ENCODE data around the gene RFC2.
A peak's percentile ranks its signal among the peaks of the same experiment; 100 is the strongest.
"Not testable (repeated sequence)": the region's sequence is repeated elsewhere in the genome, so short reads cannot be mapped to it uniquely, and the experiment has no call there.

RFC2 gene

GRCh38 chr7:74246497-74246896 is 7.7 kb downstream of the RFC2 start:
- DNase-seq, result no peak

GRCh38 chr7:74242122-74242443 is 12.1 kb downstream of the RFC2 start:
- DNase-seq, result no peak

- DNase-seq, result no peak
Measured at GRCh38 chr7:74240482-74240881, 13.7 kb downstream of the RFC2 start.

- peak; percentile 32 for DNase-seq
Measured at GRCh38 chr7:74236284-74236683, 17.9 kb downstream of the RFC2 start.

GRCh38 chr7:74235518-74236268 is 18.5 kb downstream of the RFC2 start:
- DNase-seq, result no peak

- no peak for DNase-seq
Measured at GRCh38 chr7:74233655-74234285, 20.4 kb downstream of the RFC2 start.

- DNase-seq, result no peak
Measured at GRCh38 chr7:74231232-74231590, 23.0 kb downstream of the RFC2 start.

GRCh38 chr7:74230446-74231231 is 23.6 kb downstream of the RFC2 start:
- DNase-seq, result no peak

GRCh38 chr7:74228951-74229900 is 25.0 kb downstream of the RFC2 start:
- no peak for DNase-seq

GRCh38 chr7:74226633-74227032 is 27.6 kb downstream of the RFC2 start:
- no peak for DNase-seq

GRCh38 chr7:74225400-74225799 is 28.8 kb downstream of the RFC2 start:
- no peak for DNase-seq

- not testable (repeated sequence) for DNase-seq
Measured at GRCh38 chr7:74224907-74225306, 29.3 kb downstream of the RFC2 start.

- no peak for DNase-seq
Measured at GRCh38 chr7:74224511-74224832, 29.7 kb downstream of the RFC2 start.

- DNase-seq, result no peak
Measured at GRCh38 chr7:74223711-74224510, 30.3 kb downstream of the RFC2 start.

- no peak for DNase-seq
Measured at GRCh38 chr7:74222851-74223710, 31.1 kb downstream of the RFC2 start.

- DNase-seq, result no peak
Measured at GRCh38 chr7:74221713-74222112, 32.5 kb downstream of the RFC2 start.

- no peak for DNase-seq
Measured at GRCh38 chr7:74220229-74220628, 34.0 kb downstream of the RFC2 start.

GRCh38 chr7:74219416-74219815 is 34.8 kb downstream of the RFC2 start:
- DNase-seq, result no peak

GRCh38 chr7:74218343-74218698 is 35.9 kb downstream of the RFC2 start:
- DNase-seq, result no peak

GRCh38 chr7:74217455-74218342 is 36.5 kb downstream of the RFC2 start:
- peak; percentile 36 for DNase-seq

Measured in activated CD4-positive, alpha-beta T cell treated with anti-CD3 and anti-CD28 coated beads, Interleukin-2, amount 50 U/mL, for 16 hours (primary cell).